K562 (cell line): ENCODE results near the gene RHOF. TPM values are rescaled to one million over a fixed set of nuclear protein-coding genes. Genes with fewer than 3 reads are reported as not detected.

Source experiments
- ATAC-seq: fragments of 200-7000 bp; cut with Tn5 transposase; 3 replicates; pipeline ENCODE4 v1.9.1; 2020; ENCODE audit warnings: moderate library complexity
- BruUV-seq: library from RNA; stranded (reverse); fragments of 400-500 nt; replicated peaks from 2 replicates; lab custom pipeline; 2021; lab: Mats Ljungman, UMichigan
- CTCF ChIA-PET: fragments of 300-600 bp; formaldehyde crosslinking; extraction: SDS; loops from one replicate; lab custom pipeline; 2021; ENCODE audit warnings: low intra/inter-chr PET ratio; lab: Yijun Ruan, JAX
- POLR2A ChIA-PET: fragments of 300-600, 350-650 bp; sonication (Branson Sonifier 250); formaldehyde crosslinking; extraction: SDS; loops from one replicate; lab custom pipeline; 2021; ENCODE audit warnings: antibody characterized with exemption, inconsistent platforms; lab: Yijun Ruan, JAX
- DNase-seq, 4 experiments: peaks; one replicate each; pipeline versions ENCODE4 v3.0.0 to v3.0.0-alpha.2; 2011 to 2018; ENCODE audit warnings: low spot score in 3 of 4, mixed read lengths in 3 of 4; ENCODE audit errors: extremely low read depth in 1 of 4
- FAIRE-seq: peaks from 2 replicates; lab custom pipeline; 2011; peaks lifted over from hg19 to GRCh38; lab: Jason Lieb, UNC
- H2AFZ ChIP-seq: 2 replicates; pipeline ENCODE4 v1.6.0; 2011; ENCODE audit warnings: low read depth, low read length, control low read depth, inconsistent platforms
- H3K27ac ChIP-seq: fragments of 200-600 bp; 3 replicates; pipeline ENCODE4 v1.8.0; 2011; ENCODE audit warnings: low read depth, mild to moderate bottlenecking, control low read depth, inconsistent platforms, low read length, moderate library complexity, mixed read lengths; ENCODE audit errors: extremely low read depth
- H3K27me3 ChIP-seq, 2 experiments: fragments of 300-600 bp in 1 of 2; 2 replicates in 1 of 2; 3 replicates in 1 of 2; pipeline versions ENCODE4 v1.6.0 to v1.8.0; 2011; ENCODE audit warnings: inconsistent platforms in 2 of 2, low read length in 2 of 2, mild to moderate bottlenecking in 1 of 2, mixed read lengths in 1 of 2, moderate library complexity in 1 of 2; ENCODE audit not compliant: control insufficient read depth in 2 of 2, insufficient read depth in 2 of 2
- H3K36me3 ChIP-seq: fragments of 300-600 bp; 3 replicates; pipeline ENCODE4 v1.8.0; 2011; ENCODE audit warnings: mild to moderate bottlenecking, low read length, inconsistent platforms; ENCODE audit not compliant: control insufficient read depth, insufficient read depth
- H3K4me1 ChIP-seq, 2 experiments: fragments of 200-600 bp in 1 of 2; replicated peaks in 1 of 2; 2 replicates in 1 of 2; 3 replicates in 1 of 2; pipeline versions ENCODE4 v1.5.1 to v1.8.0; 2011; ENCODE audit warnings: inconsistent platforms in 2 of 2, low read length in 2 of 2, mild to moderate bottlenecking in 1 of 2, mixed read lengths in 1 of 2, moderate library complexity in 1 of 2; ENCODE audit not compliant: control insufficient read depth in 2 of 2, insufficient read depth in 2 of 2
- H3K4me2 ChIP-seq: 2 replicates; pipeline ENCODE4 v1.6.1; 2011; ENCODE audit warnings: low read length, control low read depth, inconsistent platforms, mixed read lengths; ENCODE audit not compliant: insufficient read depth
- H3K4me3 ChIP-seq: fragments of 200-600 bp; sonication (generic), shearing (Covaris generic); 2 replicates; pipeline ENCODE4 v1.5.1; 2016; ENCODE audit warnings: control low read depth, inconsistent platforms
- H3K79me2 ChIP-seq: fragments of 200-600 bp; 3 replicates; pipeline ENCODE4 v1.8.0; 2011; ENCODE audit warnings: low read length, inconsistent platforms; ENCODE audit not compliant: control insufficient read depth, insufficient read depth
- H3K9ac ChIP-seq, 2 experiments: 2 replicates each; pipeline versions ENCODE4 v1.6.0 to v1.6.1; 2011; ENCODE audit warnings: low read depth in 2 of 2, low read length in 2 of 2, control low read depth in 1 of 2, inconsistent platforms in 1 of 2, mild to moderate bottlenecking in 1 of 2, mixed read lengths in 1 of 2; ENCODE audit not compliant: insufficient read depth in 1 of 2
- H3K9me1 ChIP-seq: one replicate; pipeline ENCODE4 v1.6.0; 2011; ENCODE audit warnings: inconsistent platforms, mild to moderate bottlenecking, low read length, moderate library complexity; ENCODE audit not compliant: control insufficient read depth, insufficient read depth
- H3K9me3 ChIP-seq: replicated peaks from 2 replicates; pipeline ENCODE4 v1.5.1; 2011; ENCODE audit warnings: low read depth, low read length, inconsistent platforms; ENCODE audit not compliant: control insufficient read depth, insufficient read depth
- H4K20me1 ChIP-seq: replicated peaks from 2 replicates; pipeline ENCODE4 v1.6.1; 2011; ENCODE audit warnings: low read length, inconsistent platforms, mixed read lengths; ENCODE audit not compliant: control insufficient read depth, insufficient read depth
- IRF1 ChIP-seq: sonication (generic); formaldehyde crosslinking; IDR thresholded peaks from 2 replicates; pipeline ENCODE4 v1.8.0; 2022; ENCODE audit warnings: missing genetic modification reagents, mild to moderate bottlenecking, borderline replicate concordance
- NFIC ChIP-seq: fragments of 450-650 bp; IDR thresholded peaks from 2 replicates; pipeline ENCODE4 v1.6.1; 2017; ENCODE audit warnings: mild to moderate bottlenecking, inconsistent platforms
- POLR2AphosphoS2 ChIP-seq: IDR thresholded peaks from 2 replicates; pipeline ENCODE4 v1.6.1; 2012; ENCODE audit warnings: low read length, improper control_type of control experiment
- WGBS: fragments of 100-300 bp; shearing (Covaris generic); methylation state at CpG from one replicate; pipeline ENCODE4 v1.1.6; 2016; ENCODE audit warnings: low coverage, mixed read lengths; ENCODE audit not compliant: insufficient coverage; ENCODE audit errors: missing lambda C conversion rate; 5-methylcytosine and 5-hydroxymethylcytosine counted together
- in situ Hi-C: fragments of 300-500 bp; cut with MboI; formaldehyde crosslinking; loops from 4 replicates; pipeline ENCODE4 v1.15.0; 2018; ENCODE audit warnings: inconsistent platforms, mixed read lengths
- intact Hi-C: fragments of 100-400 bp; cut with micrococcal nuclease; formaldehyde crosslinking; loops from 2 replicates; pipeline ENCODE4 v1.14.2; 2022
- polyA plus RNA-seq, 8 experiments: library from polyadenylated mRNA; depleted of rRNA in 4 of 8; stranded (reverse) in 5 of 8; unstranded in 3 of 8; fragments of >200 nt; fragmentation: Nextera tagmentation in 2 of 8; fragmentation: Illumina TruSeq in 1 of 8; extraction: Ambion mirVana in 2 of 8; extraction: Trizol in 1 of 8; gene quantifications; 2 replicates each; pipeline versions ENCODE4 v1.2.1 to v1.2.3, GENCODE V29; 2011 to 2014; ENCODE audit warnings: inconsistent platforms in 1 of 8, missing spikeins in 1 of 8
- total RNA-seq, 7 experiments: library from RNA; depleted of rRNA in 6 of 7; stranded (reverse); fragments of >200 nt in 6 of 7; fragmentation: Illumina TruSeq in 2 of 7; extraction: Trizol in 2 of 7; gene quantifications; 2 replicates each; pipeline versions ENCODE4 v1.2.1 to v1.2.3, GENCODE V29; 2011 to 2021; ENCODE audit warnings: low replicate concordance in 1 of 7

RHOF gene
- total and polyA plus RNA-seq, 9 of the 15 experiments (the other 6 are each of a cell fraction or from before 2014, with no cell fraction given) = 0.13 to 10.1 (median 4.0) TPM

GRCh38 chr12:121778567-121779421 lies 14.7 kb downstream of the RHOF start:
- H3K27me3 ChIP-seq = no peaks in the 10 kb centered on the region
- 0 out of 2 replicates have a peak, but pooled peaks have one; percentile 52 for TF ChIP-seq POLR2AphosphoS2
- TF ChIP-seq IRF1 = no peak
- TF ChIP-seq NFIC = peak; percentile 11; the same call in 1 of the 2 replicates
- H3K4me3 ChIP-seq = no peak overlapping the region
- in situ Hi-C loops = no loop called here
- peaks cover 15 to 51% of the 10 kb centered on the region in 2 experiments for H3K4me1 ChIP-seq
- H3K36me3 ChIP-seq = peaks cover 16% of the 10 kb centered on the region; the same call in 2 of the 3 replicates
- BruUV-seq = no TSS peak
- peak overlapping the region in 1 of 2 experiments; percentile 61; a peak in 2 of 4 replicates for H3K9ac ChIP-seq
- no peak overlapping the region for H2AFZ ChIP-seq
- DNase-seq = no peak
- no peak overlapping the region for H3K27ac ChIP-seq
- no peak overlapping the region for H3K4me2 ChIP-seq
- intact Hi-C loops = no loop called here
- CTCF ChIA-PET = no interaction called here
- no peaks in the 10 kb centered on the region for H3K79me2 ChIP-seq
- FAIRE-seq = no peak
- no peaks in the 10 kb centered on the region for H3K9me3 ChIP-seq
- POLR2A ChIA-PET = interaction anchor here (0.5 to 0.9 kb wide), 4 partner anchors 14 to 417 kb away, joined by 3 to 4 read pairs (median 3); no protein-coding TSS in a partner anchor
- ATAC-seq = no peak
- H4K20me1 ChIP-seq = peaks cover 18% of the 10 kb centered on the region
- H3K9me1 ChIP-seq = peaks cover 3% of the 10 kb centered on the region
- WGBS = 79% methylated on average over 15 of the region's 17 CpGs
